Breast epithelium (tissue), 3 donors: ENCODE measurements around the gene GORAB.

Source experiments
- POLR2A ChIP-seq: fragments of 450-650 bp; IDR thresholded peaks from one replicate; pipeline ENCODE4 v1.6.1; 2016; ENCODE audit warnings: antibody characterized with exemption, mild to moderate bottlenecking, moderate library complexity
- TF ChIP-seq, protein P1 (sequence below), 3 donors: fragments of 450-650 bp; IDR thresholded peaks; one replicate each; pipeline ENCODE4 v1.5.1; 2016 to 2017; ENCODE audit warnings: antibody characterized with exemption in 3 of 3, mild to moderate bottlenecking in 3 of 3, moderate library complexity in 3 of 3

DNA sequence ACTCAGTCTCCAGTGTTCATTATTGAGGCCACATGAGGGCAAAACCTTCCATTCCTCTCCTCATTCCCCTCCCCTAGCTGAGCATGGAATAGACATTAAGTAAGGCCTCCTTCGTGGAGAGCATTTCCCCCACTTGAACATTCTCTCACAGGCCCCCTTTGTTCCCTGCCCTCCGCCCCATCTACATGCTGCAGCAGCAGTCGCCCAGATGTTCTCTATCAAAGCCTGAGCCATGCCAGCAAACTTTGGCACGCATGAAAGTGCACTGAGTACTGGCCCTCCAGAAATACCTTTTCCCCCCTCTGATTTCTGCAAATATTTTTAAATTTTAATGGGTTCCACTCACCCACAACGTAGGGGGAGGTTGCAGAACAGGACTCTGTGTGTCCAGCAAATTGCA is 20.9 kb upstream of the GORAB start:
- TF ChIP-seq POLR2A = no peak
- TF ChIP-seq, protein P1, sequence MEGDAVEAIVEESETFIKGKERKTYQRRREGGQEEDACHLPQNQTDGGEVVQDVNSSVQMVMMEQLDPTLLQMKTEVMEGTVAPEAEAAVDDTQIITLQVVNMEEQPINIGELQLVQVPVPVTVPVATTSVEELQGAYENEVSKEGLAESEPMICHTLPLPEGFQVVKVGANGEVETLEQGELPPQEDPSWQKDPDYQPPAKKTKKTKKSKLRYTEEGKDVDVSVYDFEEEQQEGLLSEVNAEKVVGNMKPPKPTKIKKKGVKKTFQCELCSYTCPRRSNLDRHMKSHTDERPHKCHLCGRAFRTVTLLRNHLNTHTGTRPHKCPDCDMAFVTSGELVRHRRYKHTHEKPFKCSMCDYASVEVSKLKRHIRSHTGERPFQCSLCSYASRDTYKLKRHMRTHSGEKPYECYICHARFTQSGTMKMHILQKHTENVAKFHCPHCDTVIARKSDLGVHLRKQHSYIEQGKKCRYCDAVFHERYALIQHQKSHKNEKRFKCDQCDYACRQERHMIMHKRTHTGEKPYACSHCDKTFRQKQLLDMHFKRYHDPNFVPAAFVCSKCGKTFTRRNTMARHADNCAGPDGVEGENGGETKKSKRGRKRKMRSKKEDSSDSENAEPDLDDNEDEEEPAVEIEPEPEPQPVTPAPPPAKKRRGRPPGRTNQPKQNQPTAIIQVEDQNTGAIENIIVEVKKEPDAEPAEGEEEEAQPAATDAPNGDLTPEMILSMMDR (IDR thresholded peaks at IDR 0.05) = no peak
